GM23248 (cell line): Measurements from ENCODE around the gene TBL1XR1. TPM values are rescaled to one million over a fixed set of nuclear protein-coding genes. Genes with fewer than 3 reads are reported as not detected.
"Not testable (repeated sequence)": the region's sequence is repeated elsewhere in the genome, so short reads cannot be mapped to it uniquely, and the experiment has no call there.

Experiments
- DNase-seq: peaks from one replicate; pipeline ENCODE4 v3.0.0-alpha.2; 2015
- H2AFZ ChIP-seq: fragments of 200-600 bp; sonication (generic); 2 replicates; pipeline ENCODE4 v1.6.1; 2016; ENCODE audit warnings: antibody characterized with exemption
- H3F3A ChIP-seq: fragments of 200-600 bp; sonication (generic); 2 replicates; pipeline ENCODE4 v1.6.1; 2016; ENCODE audit warnings: mild to moderate bottlenecking, antibody characterized with exemption, mixed run types; ENCODE audit not compliant: insufficient read depth
- H3K27ac ChIP-seq: fragments of 200-600 bp; sonication (generic); 2 replicates; pipeline ENCODE4 v1.5.1; 2016; ENCODE audit warnings: mild to moderate bottlenecking
- H3K27me3 ChIP-seq: fragments of 200-600 bp; sonication (generic); replicated peaks from 2 replicates; pipeline ENCODE4 v1.6.1; 2016; ENCODE audit warnings: mild to moderate bottlenecking; ENCODE audit not compliant: insufficient read depth
- H3K36me3 ChIP-seq: fragments of 200-600 bp; sonication (generic); 2 replicates; pipeline ENCODE4 v1.6.1; 2016; ENCODE audit warnings: low read depth, mild to moderate bottlenecking
- H3K4me1 ChIP-seq: fragments of 200-600 bp; sonication (generic); 2 replicates; pipeline ENCODE4 v1.6.1; 2016; ENCODE audit warnings: mild to moderate bottlenecking; ENCODE audit not compliant: insufficient read depth
- H3K4me2 ChIP-seq: fragments of 200-600 bp; sonication (generic); one replicate; pipeline ENCODE4 v1.6.1; 2016; ENCODE audit warnings: mild to moderate bottlenecking; ENCODE audit not compliant: unreplicated experiment
- H3K4me3 ChIP-seq: fragments of 200-600 bp; sonication (generic); 2 replicates; pipeline ENCODE4 v1.5.1; 2016; ENCODE audit warnings: mild to moderate bottlenecking
- H3K79me2 ChIP-seq: fragments of 200-600 bp; sonication (generic); 2 replicates; pipeline ENCODE4 v1.6.1; 2016; ENCODE audit warnings: mild to moderate bottlenecking; ENCODE audit not compliant: insufficient read depth
- H3K9ac ChIP-seq: fragments of 200-600 bp; sonication (generic); 2 replicates; pipeline ENCODE4 v1.6.1; 2016; ENCODE audit warnings: mild to moderate bottlenecking
- H3K9me2 ChIP-seq: fragments of 200-600 bp; sonication (generic); 2 replicates; pipeline ENCODE4 v1.6.1; 2016; ENCODE audit warnings: mixed run types, mild to moderate bottlenecking, moderate library complexity; ENCODE audit not compliant: insufficient read depth
- H3K9me3 ChIP-seq: fragments of 200-600 bp; sonication (generic); one replicate; pipeline ENCODE4 v1.6.1; 2017; ENCODE audit warnings: low read depth
- H4K20me1 ChIP-seq: fragments of 200-600 bp; sonication (generic); 2 replicates; pipeline ENCODE4 v1.6.0; 2016; ENCODE audit not compliant: insufficient read depth
- EZH2 ChIP-seq: fragments of 200-600 bp; sonication (generic); IDR thresholded peaks from 2 replicates; pipeline ENCODE4 v1.6.1; 2018; ENCODE audit warnings: antibody characterized with exemption, mild to moderate bottlenecking; ENCODE audit not compliant: insufficient read depth, poor library complexity, severe bottlenecking
- EZH2phosphoT487 ChIP-seq: fragments of 200-600 bp; sonication (generic); IDR thresholded peaks from 2 replicates; pipeline ENCODE4 v1.6.1; 2018; ENCODE audit warnings: antibody characterized with exemption, moderate library complexity, mild to moderate bottlenecking, low read depth; ENCODE audit not compliant: insufficient read depth
- WGBS, 2 experiments: methylation state at CpG; one replicate each; pipeline ENCODE4 v1.1.6; 2015 to 2017; ENCODE audit warnings: low lambda C conversion rate in 2 of 2, low coverage in 1 of 2; ENCODE audit errors: missing lambda C conversion rate in 2 of 2; 5-methylcytosine and 5-hydroxymethylcytosine counted together
- in situ Hi-C: fragments of 300-500 bp; cut with MboI; formaldehyde crosslinking; loops from 2 replicates; pipeline ENCODE4 v1.15.0; 2020
- polyA plus RNA-seq: library from polyadenylated mRNA; unstranded; fragments of >200 nt; fragmentation: Nextera tagmentation; extraction: Ambion mirVana; gene quantifications from 2 replicates; pipeline ENCODE4 v1.2.1, GENCODE V29; 2016
- total RNA-seq: library from RNA; depleted of rRNA; stranded (reverse); fragments of >200 nt; shearing (Covaris generic); gene quantifications from 2 replicates; pipeline ENCODE4 v1.2.3, GENCODE V29; 2014

Gene TBL1XR1
- total and polyA plus RNA-seq, 2 experiments from 2014 or later: 41.6 to 87.2 TPM

DNA sequence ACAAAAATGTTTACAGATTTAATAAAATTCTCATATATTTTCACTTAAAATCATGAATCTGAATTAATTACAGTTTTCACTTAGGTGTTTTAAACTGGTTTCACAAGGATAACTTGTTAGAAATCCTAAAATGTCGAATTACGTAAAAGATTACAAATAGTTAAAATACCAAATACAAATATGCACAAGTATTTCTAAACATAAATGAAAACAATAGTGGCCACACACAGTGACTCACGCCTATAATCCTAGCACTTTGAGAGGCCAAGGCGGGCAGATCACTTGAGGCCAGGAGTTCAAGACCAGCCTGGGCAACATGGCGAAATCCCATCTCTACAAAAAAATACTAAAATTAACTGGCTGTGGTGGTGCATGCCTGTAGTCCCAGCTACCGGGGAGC, 10.9 kb upstream of the TBL1XR1 start:
- in situ Hi-C loops: no loop called here
- H2AFZ ChIP-seq: no peak overlapping the region
- H3K4me2 ChIP-seq: no peak overlapping the region
- no peaks in the 10 kb centered on the region for H3K36me3 ChIP-seq
- DNase-seq: no peak
- H3K4me1 ChIP-seq: no peaks in the 10 kb centered on the region
- H3F3A ChIP-seq: no peaks in the 10 kb centered on the region
- H4K20me1 ChIP-seq: no peaks in the 10 kb centered on the region
- TF ChIP-seq EZH2phosphoT487 (no peak), EZH2 (no peak)
- 93 to 95% methylated on average over 6 of the region's 6 CpGs for WGBS, 2 experiments
- H3K9ac ChIP-seq: no peak overlapping the region
- no peaks in the 10 kb centered on the region for H3K79me2 ChIP-seq
- H3K9me3 ChIP-seq: no peaks in the 10 kb centered on the region
- H3K4me3 ChIP-seq: no peak overlapping the region
- no peaks in the 10 kb centered on the region for H3K9me2 ChIP-seq
- no peak overlapping the region for H3K27ac ChIP-seq
- no peaks in the 10 kb centered on the region for H3K27me3 ChIP-seq

DNA sequence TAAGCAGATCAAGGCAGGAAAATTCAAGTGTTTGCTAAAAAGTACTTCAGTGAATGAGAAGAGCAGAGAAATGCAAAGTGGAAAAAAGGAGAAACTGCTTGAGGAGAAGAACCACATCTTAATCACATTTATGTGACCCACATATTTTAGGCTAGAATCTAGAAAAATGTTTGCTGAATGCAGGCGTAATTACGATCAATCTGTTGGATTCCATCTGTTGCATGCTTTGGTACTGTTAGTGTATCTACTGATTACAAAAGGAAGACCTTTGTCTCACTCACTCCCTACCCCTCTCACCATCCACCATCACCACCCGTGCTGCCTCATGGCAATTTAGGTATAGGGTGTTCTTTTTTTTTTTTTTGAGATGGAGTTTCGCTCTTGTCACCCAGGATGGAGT, 9.7 kb upstream of the TBL1XR1 start:
- Histone ChIP-seq H3K9me2 (no peaks in the 10 kb centered on the region), H3K9me3 (no peaks in the 10 kb centered on the region), H2AFZ (no peak overlapping the region), H4K20me1 (no peaks in the 10 kb centered on the region), H3F3A (no peaks in the 10 kb centered on the region), H3K4me1 (no peaks in the 10 kb centered on the region), H3K4me2 (no peak overlapping the region), H3K79me2 (no peaks in the 10 kb centered on the region), H3K4me3 (no peak overlapping the region), H3K9ac (no peak overlapping the region), H3K27me3 (no peaks in the 10 kb centered on the region), H3K27ac (no peak overlapping the region), H3K36me3 (no peaks in the 10 kb centered on the region)
- DNase-seq: no peak
- TF ChIP-seq EZH2: no peak
- no peak for TF ChIP-seq EZH2phosphoT487
- 96 to 97% methylated on average over 4 of the region's 4 CpGs for WGBS, 2 experiments
- in situ Hi-C loops: no loop called here

DNA sequence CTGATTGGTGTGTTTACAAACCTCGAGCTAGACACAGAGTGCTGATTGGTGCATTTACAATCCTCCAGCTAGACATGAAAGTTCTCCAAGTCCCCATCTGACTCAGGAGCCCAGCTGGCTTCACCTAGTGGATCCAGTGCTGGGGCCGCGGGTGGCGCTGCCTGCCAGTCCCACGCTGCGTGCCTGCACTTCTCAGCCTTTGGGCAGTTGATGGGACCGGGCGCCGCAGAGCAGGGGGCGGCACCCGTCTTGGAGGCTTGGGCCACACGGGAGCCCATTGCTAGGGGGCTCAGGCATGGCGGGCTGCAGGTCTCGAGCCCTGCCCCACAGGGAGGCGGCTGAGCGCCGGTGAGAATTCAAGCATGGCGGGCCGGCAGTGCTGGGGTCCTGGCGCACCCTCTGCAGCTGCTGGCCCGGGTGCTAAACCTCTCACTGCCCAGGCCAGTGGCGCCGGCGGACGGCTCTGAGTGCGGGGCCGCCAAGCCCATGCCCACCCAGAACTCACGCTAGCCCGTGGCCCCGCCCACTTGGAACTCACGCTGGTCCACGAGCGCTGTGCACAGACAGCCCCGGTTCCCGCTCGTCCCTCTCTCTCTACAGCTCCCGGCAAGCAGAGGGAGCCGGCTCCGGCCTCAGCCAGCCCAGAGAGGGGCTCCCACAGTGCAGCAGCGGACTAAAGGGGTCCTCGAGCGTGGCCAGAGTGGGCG, 6.6 kb upstream of the TBL1XR1 start:
- no peak overlapping the region for H3K9ac ChIP-seq
- no peak for DNase-seq
- H3K27ac ChIP-seq: no peak overlapping the region
- H3K36me3 ChIP-seq: no peaks in the 10 kb centered on the region
- no peaks in the 10 kb centered on the region for H3K9me3 ChIP-seq
- H3K27me3 ChIP-seq: no peaks in the 10 kb centered on the region
- no peaks in the 10 kb centered on the region for H3K9me2 ChIP-seq
- no peaks in the 10 kb centered on the region for H4K20me1 ChIP-seq
- no peaks in the 10 kb centered on the region for H3K79me2 ChIP-seq
- no peaks in the 10 kb centered on the region for H3K4me1 ChIP-seq
- no peak overlapping the region for H3K4me2 ChIP-seq
- H3K4me3 ChIP-seq: no peak overlapping the region
- no peak for TF ChIP-seq EZH2
- TF ChIP-seq EZH2phosphoT487: no peak
- no peak overlapping the region for H2AFZ ChIP-seq
- WGBS, 2 experiments: 91 to 94% methylated on average over 34 to 40 of the region's 43 CpGs
- in situ Hi-C loops: no loop called here
- H3F3A ChIP-seq: 0 out of 2 replicates have a peak, but pooled peaks cover 7% of the 10 kb centered on the region

DNA sequence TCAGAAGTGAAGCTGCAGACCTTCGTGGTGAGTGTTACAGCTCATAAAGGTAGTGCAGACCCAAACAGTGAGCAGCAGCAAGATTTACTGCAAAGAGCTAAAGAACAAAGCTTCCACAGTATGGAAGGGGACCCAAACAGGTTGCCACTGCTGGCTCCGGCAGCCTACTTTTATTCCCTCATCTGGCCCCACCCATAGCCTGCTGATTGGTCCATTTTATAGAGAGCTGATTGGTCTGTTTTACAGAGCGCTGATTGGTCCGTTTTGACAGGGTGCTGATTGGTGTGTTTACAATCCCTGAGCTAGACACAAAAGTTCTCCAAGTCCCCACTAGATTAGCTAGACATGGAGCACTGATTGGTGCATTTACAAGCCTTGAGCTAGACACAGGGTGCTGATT, 5.7 kb upstream of the TBL1XR1 start:
- DNase-seq, H3K9ac ChIP-seq, H3K9me2 ChIP-seq, H3F3A ChIP-seq, H3K79me2 ChIP-seq, H3K9me3 ChIP-seq, H3K4me3 ChIP-seq, H3K27ac ChIP-seq, H4K20me1 ChIP-seq, H2AFZ ChIP-seq, H3K36me3 ChIP-seq, in situ Hi-C loops, H3K27me3 ChIP-seq, H3K4me1 ChIP-seq, H3K4me2 ChIP-seq: not testable (repeated sequence)
- WGBS, 2 experiments: 79 to 90% methylated on average over 4 of the region's 4 CpGs
